ENCODE measurements around the gene NOD2.

The NOD2 gene

DNA sequence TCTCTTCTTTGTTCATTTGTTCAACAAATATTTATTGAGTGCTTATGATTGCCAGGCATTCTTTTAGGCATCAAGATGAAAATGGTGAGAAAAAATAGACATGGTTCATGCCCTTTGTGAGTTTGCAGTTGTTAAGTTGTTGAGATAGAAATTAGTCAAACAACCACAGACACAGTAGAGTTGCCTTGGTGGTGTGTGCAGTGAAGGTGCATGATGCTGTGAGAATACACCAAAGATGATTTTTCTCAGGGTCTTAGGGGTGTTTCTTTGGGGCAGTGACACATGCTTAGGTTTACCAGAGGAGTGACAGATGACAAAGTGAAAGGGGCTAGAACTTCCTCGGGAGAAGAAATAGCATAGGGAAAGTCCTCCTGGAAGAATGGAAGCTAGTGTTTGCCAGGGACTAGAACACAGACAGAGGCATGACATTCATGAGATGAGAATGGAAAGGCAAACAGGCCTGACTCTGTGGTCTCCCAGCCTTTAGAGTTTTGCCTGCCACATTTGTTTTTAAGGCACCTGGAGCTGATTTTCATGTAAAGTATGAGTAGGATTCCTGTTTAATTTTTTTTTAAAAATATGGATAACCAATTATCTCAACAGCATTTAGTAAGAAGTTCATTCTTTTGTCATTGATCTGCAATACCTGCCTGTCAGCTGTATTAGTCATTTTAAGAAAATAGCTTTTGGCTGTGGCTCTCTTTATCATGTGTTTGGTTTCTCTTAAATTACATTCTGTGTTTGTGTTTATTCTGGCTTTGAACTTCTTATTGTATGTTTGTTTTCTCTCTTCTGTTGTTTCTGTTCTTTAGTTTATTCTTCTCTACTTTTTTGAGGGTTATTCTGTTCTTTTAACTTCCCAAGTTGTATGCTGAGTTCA is 85.1 kb downstream of the NOD2 start:
- no peak overlapping the region for H3K4me3 ChIP-seq (ENCODE audit: low read depth, low read length)

GRCh38 chr16:50781043-50781442 is 87.6 kb downstream of the NOD2 start:
- H3K4me3 ChIP-seq (ENCODE audit: low read depth, low read length): no peak overlapping the region

DNA sequence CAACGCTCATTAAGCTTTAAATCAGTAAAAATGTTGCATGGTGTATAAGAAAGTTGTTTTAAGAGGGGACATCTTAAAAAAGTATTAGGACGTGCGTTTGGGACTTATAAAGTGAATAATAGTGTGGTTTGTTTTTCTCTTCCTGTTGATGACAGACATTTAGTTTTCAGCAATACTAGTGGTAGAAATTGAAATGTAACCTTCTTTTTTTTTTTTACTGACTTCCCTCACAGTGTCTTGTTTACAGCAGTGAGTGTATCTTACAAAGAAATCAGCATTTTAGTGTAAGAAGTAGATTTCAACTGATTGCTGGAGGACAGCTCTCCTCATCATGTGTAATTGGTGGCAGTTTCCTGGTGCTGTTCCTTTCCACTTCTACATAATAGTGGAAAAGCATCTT is 88.1 kb downstream of the NOD2 start:
- H3K4me3 ChIP-seq (ENCODE audit: low read depth, low read length): no peak overlapping the region
